Measurements from ENCODE around the gene SMAD5.

SMAD5 gene

GRCh38 chr5:136132557-136133221 lies at the start of gene SMAD5:
SMAD5 (plus strand) TSS chr5:136132845; CDS start chr5:136153761, 20,916 bp downstream.
- peak; percentile 97 for DNase-seq

DNA sequence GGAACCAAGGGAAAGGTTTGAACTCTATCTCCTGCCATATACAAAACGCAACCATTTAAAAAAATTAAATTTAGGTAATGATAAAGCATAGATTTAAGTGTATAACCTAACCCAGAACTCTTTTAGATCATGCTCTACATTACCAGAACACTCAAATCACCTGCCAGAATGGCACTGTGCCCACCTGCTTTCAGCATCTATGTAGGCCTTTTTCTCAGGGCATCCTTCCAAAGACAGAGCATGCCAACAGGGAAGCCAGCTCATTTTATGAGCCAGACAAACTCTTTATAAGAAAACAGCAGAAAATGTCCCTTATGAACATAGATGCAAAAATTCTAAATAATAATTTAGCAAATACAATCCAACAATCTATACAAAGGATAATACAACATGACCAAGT lies 47.9 kb upstream of the SMAD5 start:
- DNase-seq = no peak

- DNase-seq = no peak
Observed at GRCh38 chr5:136086783-136087566, 45.7 kb upstream of the SMAD5 start.

GRCh38 chr5:136087961-136088871 lies 44.4 kb upstream of the SMAD5 start:
- DNase-seq = no peak

DNA sequence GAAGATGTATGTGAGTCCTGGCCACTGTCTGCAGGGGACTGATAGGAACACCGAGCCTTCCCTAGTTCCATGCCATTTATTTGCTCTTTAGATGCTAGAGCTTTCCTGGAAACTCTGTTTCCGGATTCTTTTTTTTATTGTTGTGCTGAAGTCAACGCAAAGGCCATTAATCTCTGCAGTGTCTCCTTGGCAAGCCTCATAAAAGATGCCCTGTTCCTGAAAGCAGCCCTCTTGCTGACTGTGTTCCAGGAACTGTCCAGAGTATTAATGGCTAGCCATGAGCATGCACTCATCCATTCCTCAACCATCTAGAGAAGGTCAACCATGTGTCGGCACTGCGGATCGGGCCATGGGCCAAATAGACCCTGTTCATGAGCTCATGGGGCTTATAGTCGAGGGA lies 42.9 kb upstream of the SMAD5 start:
- no peak for DNase-seq

DNA sequence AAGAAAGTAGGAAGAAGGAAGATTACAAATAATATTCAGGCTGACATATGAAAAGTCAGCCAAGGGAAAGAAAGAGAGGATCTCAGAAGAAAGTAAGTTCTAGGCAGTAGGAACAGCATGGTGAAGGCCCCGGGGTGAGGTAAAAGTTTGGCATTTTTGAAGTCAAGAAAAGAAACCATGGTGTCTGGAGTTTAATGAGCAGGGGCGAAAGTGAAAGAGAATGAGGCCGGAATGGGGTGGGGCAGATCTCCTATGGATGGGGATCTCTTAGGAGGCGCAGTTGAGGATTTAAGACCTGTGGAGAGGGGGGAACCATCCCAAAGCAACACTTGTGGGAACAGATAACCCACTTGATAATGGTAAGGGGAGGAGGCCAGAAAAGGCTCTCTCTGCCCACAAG lies 42.3 kb upstream of the SMAD5 start:
- DNase-seq = no peak

DNA sequence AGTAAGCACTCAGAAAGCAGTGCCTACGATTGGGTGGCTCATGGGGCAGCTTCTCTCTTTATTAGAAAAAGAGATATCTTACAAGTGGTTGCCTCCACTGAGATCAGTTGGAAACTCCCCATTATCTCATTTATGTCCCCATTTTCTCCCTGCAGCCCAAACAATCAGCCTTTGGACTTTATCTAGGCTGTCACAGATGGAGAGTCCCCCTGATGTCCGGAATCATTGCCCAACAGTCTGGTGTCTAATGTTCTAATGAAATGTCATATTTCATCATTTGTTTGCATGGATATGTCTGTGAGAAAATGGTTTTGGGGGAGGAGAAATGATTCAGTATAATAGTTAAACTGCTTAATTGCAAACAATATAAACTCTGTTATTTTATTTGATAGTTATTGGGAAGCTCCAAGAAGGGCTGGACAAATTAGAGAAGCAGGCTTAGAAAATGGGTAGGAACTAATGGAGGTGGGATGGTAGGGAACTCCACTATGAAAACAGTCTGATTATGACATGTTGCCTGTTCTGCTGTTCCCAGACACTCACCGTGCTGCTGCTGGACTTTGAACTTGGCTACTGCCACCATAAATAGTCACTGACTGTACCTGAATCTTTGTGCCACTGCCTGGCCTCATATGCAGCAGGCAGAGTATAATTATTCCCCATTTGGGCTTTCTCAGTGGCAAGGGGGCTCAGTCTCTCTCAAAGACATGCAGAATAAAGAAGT lies 38.3 kb upstream of the SMAD5 start:
- DNase-seq = no peak

DNA sequence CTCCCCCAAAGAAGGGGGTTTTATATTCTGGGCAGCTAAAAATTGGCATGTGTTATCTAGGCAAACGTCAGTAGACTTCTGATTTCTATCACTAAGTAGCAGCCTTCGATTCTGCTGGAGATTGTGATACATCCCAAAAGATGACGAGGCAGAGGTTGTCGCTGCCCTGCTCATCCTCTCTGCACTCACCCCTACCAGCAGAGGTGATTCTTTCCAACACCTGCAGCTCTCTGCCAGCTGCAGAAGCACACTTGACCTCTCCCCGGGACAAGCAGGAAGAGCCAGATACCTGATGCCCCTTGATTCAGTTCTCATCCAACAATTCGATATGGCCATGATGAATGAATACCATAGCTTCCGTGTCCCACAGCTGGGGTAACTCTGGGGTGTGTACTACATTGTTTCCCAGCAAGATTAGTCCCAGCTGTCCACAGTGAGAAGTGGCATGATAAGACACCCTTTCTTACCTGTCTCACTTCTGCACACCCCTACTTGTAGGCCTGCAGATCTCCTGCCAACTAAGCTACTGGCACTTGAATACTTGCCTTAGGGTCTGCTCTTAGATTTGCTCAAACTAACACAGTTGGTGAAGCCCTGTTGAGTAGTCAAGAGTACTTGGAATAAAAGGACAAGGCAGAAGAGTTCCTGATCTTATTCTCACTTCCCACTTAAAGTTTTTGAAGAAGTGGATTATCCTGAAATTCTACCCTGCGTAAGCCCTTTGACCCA lies 37.6 kb upstream of the SMAD5 start:
- no peak for DNase-seq

DNA sequence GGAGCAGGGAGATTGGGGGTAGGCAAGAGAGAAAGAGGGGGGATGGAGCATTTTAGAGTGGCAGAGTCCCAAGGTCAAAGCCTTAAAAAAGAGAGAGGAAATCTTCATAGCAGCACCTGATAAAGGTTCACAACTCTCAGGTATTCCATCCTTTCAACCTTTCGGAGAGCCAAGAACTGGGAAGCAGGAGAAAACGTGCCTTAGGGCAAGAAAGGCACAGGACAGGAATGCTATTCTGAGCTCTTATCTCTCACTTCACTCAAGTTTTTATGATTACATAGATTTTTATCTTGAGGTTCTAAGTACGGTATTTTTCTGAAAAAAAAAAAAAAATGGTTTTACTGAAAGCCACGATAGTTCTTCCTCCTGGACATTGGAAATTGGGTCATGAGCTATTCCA lies 34.5 kb upstream of the SMAD5 start:
- no peak for DNase-seq

DNA sequence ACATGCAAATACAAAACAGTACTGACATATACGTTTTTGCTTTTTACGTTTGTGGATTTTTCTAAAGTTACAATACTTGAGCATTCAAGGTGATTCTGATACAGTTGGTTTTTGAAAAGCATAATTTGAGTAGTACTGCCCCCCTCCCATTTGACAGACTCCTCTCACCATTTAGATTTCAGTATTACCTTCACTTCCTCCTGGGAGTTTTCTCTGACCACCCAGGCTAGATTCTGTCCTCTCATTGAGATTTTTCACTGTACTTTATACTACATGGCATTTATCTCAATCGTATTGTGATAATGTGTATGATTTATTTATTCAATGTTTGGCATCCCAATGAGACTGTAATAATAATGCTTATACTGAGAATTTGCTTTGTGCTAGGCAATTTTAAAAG lies 32.8 kb upstream of the SMAD5 start:
- no peak for DNase-seq

DNA sequence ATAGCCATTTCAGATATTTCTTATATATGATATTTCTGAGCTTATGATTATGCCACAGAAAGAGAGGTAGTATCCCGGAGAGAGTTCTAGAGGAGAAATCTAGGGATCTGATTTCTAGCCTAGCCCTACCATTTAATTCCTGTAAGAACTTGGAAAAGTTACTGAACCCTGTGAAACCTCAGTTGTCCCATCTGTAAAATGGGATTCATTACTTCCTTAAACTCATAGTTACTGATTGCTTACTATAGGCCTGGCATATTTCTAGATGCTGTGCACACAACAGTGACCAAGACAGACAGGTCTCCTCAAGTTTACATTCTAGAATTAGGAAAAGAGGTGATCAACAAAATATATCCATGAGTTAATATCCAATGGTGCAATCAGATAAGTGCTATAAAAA lies 30.8 kb upstream of the SMAD5 start:
- DNase-seq = no peak

DNA sequence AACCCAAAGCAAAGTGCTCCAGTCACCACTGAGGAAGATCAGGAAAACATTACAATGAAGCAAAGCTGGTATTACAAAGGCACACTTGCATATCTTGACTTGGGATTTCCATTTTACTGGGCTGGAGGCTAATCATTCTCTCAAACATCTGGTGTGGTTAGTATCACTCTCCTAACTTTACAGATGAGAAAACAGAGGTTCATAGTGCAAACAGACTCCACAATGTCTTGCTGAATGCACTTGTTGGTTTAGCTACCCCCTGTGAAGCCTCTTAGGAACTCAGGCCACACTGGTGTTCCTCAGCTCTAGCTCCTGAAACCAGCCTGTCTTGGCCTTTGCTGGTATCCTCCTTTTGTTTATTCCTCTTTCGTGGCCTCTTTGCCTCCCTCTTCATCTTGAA lies 29.5 kb upstream of the SMAD5 start:
- no peak for DNase-seq

DNA sequence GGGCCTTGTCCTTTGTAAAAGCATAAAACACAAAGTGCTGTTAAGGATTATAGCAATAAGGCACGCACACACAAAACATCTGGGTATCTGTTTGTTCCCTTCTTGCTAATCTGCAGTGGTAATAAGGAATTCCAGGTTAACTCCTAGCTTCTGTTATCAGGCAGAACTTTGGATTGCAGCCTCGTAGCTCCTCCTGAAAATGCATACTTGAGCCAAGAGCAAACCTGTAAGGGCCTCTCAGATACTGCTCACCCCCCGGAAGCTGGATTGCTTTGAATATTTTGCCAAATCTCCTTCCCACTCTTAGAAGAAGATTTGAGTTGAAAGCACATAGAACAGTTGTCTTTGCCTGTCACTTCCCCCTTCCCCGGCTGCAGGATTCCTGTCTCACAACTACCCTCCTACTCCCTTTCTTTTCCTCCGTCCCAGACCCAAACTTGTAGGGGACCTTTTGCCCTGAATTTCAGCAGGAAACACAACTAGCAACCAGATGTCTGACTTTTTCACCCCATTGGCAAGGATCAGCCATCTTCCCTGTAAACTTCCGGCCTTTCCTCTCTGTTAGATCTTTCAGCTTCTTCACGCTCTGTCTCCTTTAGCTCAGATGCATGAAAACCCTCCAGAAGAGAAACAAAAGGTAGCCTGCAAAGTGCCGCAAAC lies 28.2 kb upstream of the SMAD5 start:
- no peak for DNase-seq

DNA sequence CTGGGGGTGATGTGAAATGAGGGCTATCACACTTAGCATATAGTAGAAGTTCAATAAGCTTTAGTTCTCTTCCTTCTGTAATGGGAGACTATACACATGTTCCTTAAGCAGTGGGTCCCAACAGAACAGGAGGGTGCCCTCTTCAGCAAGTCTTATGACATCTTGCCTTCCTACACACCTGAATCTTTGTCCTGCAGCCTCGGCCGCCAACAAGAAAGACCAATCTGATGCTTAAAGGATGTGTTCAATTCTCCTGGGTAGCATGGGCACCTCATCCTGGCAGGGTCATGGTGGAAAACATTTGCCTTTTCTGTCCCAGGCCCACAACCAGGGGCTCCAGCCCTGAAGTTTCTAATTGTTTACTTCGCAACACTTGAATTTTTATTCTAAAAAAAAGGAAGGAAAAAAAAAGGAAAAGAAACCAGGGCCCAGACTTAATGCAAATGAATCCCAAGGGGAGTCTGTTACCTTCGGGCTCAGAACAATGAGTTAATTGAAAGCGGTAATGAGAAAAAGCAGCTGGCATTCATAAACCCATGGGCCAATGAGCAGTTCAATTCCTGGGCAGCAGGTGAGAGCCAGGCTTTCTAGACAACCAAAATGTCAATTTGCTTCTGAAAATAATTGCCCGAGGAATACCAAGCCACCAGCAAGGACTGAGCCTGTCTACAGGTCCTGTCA lies 26.2 kb upstream of the SMAD5 start:
- no peak for DNase-seq

- no peak for DNase-seq
Observed at GRCh38 chr5:136108180-136108611, 24.4 kb upstream of the SMAD5 start.

DNA sequence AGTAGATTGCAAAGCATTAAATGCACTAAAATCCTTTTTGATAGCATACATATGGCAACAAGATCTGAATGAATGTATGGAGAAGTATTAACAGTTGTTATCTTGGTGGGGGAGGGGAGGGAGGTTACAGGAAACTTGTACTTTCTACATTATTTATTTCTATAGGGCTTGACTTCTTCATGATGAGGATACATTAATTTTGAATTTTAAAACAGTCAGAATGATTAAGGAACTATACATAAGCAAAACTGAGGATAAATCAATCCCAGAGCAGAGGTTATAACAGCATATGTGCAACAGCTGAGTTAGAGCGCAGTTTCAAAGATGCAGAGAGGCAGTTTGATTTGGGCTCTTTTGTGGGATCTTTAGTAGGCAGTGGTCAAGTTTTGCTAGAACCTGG lies 23.9 kb upstream of the SMAD5 start:
- no peak for DNase-seq

DNA sequence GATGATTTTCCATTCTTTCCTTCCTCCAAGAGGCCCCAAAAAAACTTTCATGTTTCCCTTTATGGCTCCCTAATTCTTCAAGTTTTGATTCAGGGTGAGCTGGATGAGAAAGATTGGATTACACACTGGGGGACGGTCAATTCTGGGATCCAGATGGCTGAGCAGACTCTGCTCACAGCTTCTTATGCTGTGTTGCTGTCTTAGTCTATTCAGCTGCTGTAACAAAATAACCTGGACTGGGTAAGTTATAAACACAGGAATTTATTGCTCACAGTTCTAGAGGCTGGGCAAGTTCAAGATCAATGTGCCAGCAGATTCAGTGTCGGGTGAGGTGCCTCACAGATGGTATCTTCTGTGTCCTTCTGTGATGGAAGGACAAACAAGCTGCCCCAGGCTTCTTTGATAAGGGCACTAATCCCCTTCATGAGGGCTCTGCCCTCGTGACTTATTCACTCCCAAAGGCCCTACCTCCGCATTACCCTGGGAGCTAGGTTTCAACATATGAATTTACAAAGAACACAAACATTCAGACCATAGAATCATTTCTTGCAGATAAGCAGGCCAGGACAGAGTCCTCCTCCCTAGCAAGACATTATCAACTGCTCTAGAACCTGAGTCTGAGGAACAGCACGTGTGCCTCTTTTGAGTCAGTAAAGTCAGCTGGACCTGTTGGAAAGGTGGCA lies 23.1 kb upstream of the SMAD5 start:
- no peak for DNase-seq

DNA sequence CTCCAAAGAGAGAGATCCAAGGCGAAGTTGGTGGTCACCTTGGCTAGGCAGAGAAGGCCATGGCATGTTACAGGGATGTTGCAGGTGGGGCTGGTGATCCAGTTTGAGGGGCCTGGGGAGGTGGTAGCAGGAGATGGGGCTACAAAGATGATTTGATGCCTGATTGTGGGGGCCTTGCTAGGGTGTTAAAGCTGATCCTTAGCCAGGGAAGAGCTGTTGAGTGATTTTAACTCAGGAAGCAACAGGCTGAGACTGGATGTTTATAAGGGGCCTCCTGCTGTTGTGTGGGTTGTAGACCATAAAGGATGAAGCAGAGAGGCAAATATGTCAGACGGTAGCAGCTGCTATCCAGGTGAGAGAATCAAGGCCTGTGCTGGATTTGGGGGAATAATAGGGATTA lies 19.0 kb upstream of the SMAD5 start:
- no peak for DNase-seq

DNA sequence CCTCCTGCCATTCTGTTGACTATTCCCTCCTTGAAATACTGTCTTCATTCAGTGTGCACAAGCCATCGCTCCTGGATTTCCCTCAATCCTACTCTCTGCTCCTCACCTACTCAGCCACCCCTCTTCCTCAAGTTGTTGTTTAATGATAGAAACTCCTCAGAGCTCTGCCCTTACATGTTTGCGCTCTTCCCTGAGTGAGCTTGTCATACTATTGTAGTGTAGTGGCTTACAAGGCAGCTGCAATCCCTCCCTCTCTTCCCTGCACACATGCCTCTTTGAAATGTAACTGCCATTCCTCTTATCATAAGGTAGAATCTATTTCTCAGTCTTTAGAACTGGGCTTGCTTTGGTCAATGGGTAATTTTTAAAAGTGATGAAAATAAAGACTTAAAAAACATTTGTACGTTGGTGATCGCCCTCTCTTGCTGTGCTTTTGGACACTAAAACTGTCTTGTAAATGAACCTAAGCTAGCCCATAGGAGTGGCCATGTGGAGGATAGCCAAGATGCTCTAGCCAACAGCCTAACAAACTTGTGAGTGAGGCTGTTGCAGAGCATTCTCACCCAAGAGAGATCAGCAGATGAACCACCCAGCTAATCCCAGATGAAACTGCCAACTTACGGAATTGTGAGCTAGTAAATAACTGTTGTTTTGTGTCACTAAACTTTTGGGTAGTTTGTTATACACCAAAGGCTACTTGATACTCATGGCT lies 18.1 kb upstream of the SMAD5 start:
- DNase-seq = no peak

Measured in midbrain (tissue), 1 donor.